ENCODE results near the gene BEND5.

BEND5 gene, protein sequence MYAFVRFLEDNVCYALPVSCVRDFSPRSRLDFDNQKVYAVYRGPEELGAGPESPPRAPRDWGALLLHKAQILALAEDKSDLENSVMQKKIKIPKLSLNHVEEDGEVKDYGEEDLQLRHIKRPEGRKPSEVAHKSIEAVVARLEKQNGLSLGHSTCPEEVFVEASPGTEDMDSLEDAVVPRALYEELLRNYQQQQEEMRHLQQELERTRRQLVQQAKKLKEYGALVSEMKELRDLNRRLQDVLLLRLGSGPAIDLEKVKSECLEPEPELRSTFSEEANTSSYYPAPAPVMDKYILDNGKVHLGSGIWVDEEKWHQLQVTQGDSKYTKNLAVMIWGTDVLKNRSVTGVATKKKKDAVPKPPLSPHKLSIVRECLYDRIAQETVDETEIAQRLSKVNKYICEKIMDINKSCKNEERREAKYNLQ

GRCh38 chr1:48776393-48777218 is at the start of gene BEND5:
Gene BEND5, minus strand, starts transcription at chr1:48776891. Its CDS starts 60 bp downstream, at chr1:48776831.
- Histone ChIP-seq H3K9me3 (ENCODE audit: severe bottlenecking) (no peaks in the 10 kb centered on the region), H3K36me3 (peaks cover 18% of the 10 kb centered on the region), H3K27ac (peak within 1 kb of the TSS; percentile 83), H3K27me3 (ENCODE audit: insufficient read depth, low read depth, severe bottlenecking) (no peaks in the 10 kb centered on the region), H3K4me3 (ENCODE audit: low read depth, low read length) (peak within 1 kb of the TSS; percentile 58)
- DNase-seq: peak; percentile 76
- TF ChIP-seq CTCF (IDR thresholded peaks at IDR 0.05; ENCODE audit: low read depth, low read length): no peak

DNA sequence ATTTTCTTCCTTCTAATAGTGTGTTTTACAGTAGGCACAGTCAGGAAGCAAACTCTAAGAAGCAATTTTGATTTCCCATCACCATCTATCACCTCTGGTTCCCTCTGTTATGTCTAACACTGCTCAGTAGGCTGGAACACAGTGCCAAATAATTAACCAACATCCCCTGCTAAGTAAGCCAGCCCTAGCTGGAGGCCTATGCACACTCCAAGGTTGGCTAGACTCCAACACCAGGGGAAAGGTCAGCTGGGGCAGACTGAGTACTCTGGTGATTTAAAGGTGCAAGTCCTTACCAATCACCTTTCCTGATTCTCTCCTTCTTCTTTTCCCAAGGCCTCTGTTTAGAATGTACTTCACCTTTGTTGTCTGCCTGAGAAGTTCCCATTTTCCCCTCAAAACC is 46.5 kb upstream of the BEND5 start:
- no peaks in the 10 kb centered on the region for H3K36me3 ChIP-seq
- DNase-seq: no peak

GRCh38 chr1:48820491-48820890 is 43.8 kb upstream of the BEND5 start:
- TF ChIP-seq CTCF (IDR thresholded peaks at IDR 0.05; ENCODE audit: low read depth, low read length): no peak
- no peak for DNase-seq
- H3K9me3 ChIP-seq (ENCODE audit: severe bottlenecking): no peaks in the 10 kb centered on the region
- no peak overlapping the region for H3K4me3 ChIP-seq (ENCODE audit: low read depth, low read length)
- H3K27ac ChIP-seq: no peak overlapping the region
- H3K27me3 ChIP-seq (ENCODE audit: insufficient read depth, low read depth, severe bottlenecking): no peaks in the 10 kb centered on the region
- H3K36me3 ChIP-seq: no peaks in the 10 kb centered on the region

More for the DNA sequence above, 46.5 kb upstream of the BEND5 start:
- H3K27ac ChIP-seq: no peak overlapping the region
- H3K4me3 ChIP-seq (ENCODE audit: low read depth, low read length): no peak overlapping the region
- H3K27me3 ChIP-seq (ENCODE audit: insufficient read depth, low read depth, severe bottlenecking): no peaks in the 10 kb centered on the region
- TF ChIP-seq CTCF (IDR thresholded peaks at IDR 0.05; ENCODE audit: low read depth, low read length): no peak
- no peaks in the 10 kb centered on the region for H3K9me3 ChIP-seq (ENCODE audit: severe bottlenecking)

- Histone ChIP-seq H3K4me3 (ENCODE audit: low read depth, low read length) (no peak overlapping the region), H3K36me3 (no peaks in the 10 kb centered on the region), H3K27ac (no peak overlapping the region), H3K27me3 (ENCODE audit: insufficient read depth, low read depth, severe bottlenecking) (no peaks in the 10 kb centered on the region), H3K9me3 (ENCODE audit: severe bottlenecking) (no peaks in the 10 kb centered on the region)
- DNase-seq: peak; percentile 81
- TF ChIP-seq CTCF (IDR thresholded peaks at IDR 0.05; ENCODE audit: low read depth, low read length): peak; percentile 92
Measured at GRCh38 chr1:48817505-48818114, 40.9 kb upstream of the BEND5 start.

DNA sequence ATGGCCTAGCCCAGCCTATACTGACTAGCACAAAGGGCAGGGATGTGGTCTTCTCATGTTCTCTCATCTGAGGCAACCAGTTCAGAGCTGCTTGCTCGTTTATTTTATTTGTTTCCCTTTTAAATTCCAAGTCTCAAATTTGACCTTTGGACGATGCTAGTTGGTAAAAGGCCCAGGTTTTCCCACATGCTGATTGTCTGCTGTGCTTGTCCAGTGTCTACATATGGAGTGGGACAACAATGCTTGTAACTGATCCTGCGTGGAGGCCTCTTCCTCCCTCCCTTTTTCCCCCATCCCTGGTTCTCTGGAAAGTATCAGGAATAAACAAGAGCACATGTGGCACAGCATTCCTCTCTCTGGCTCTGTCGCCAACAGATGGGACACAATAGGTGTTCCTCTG is 34.0 kb upstream of the BEND5 start:
- Histone ChIP-seq H3K36me3 (no peaks in the 10 kb centered on the region), H3K9me3 (ENCODE audit: severe bottlenecking) (no peaks in the 10 kb centered on the region), H3K27ac (no peak overlapping the region), H3K27me3 (ENCODE audit: insufficient read depth, low read depth, severe bottlenecking) (no peaks in the 10 kb centered on the region), H3K4me3 (ENCODE audit: low read depth, low read length) (no peak overlapping the region)
- no peak for DNase-seq
- no peak for TF ChIP-seq CTCF (IDR thresholded peaks at IDR 0.05; ENCODE audit: low read depth, low read length)
